ENCODE data around the gene KIAA0753. TPM values are rescaled to one million over a fixed set of nuclear protein-coding genes. Genes with fewer than 3 reads are reported as not detected.

The KIAA0753 gene
- total and polyA plus RNA-seq, 10 of the 15 experiments (the other 5 are each of a cell fraction or from before 2014, with no cell fraction given) = 2.2 to 15.2 (median 7.7) TPM

- no peak overlapping the region for H3K27ac ChIP-seq (ENCODE audit: control insufficient read depth, insufficient read depth)
- WGBS (ENCODE audit: insufficient coverage, insufficient replicate concordance, low lambda C conversion rate, missing lambda C conversion rate) = 94% methylated on average over 45 of the region's 46 CpGs
- TF ChIP-seq ETV6 (conservative IDR thresholded peaks at IDR 0.05 in 1 of 2, IDR thresholded peaks at IDR 0.05 in 1 of 2; ENCODE audit: borderline replicate concordance in 1 of 2, low read depth in 1 of 2) (no peak), MTA2 (IDR thresholded peaks at IDR 0.05; ENCODE audit: low read depth) (no peak), SIN3A (IDR thresholded peaks at IDR 0.05; ENCODE audit: low read depth, low read length) (no peak), IKZF1 (conservative IDR thresholded peaks at IDR 0.05) (no peak), NFYA (IDR thresholded peaks at IDR 0.05; ENCODE audit: borderline replicate concordance, low read depth, low read length) (no peak)
- no peak overlapping the region for H2AFZ ChIP-seq (ENCODE audit: control insufficient read depth, low read depth, low read length)
- no peak overlapping the region for H3K4me2 ChIP-seq (ENCODE audit: control insufficient read depth, insufficient read depth)
- DNase-seq (ENCODE audit: low read depth, low spot score) = no peak
- SMC1A ChIA-PET (ENCODE audit: uncharacterized antibody, unreplicated experiment) = no interaction called here
- FAIRE-seq = peak; percentile 13
- no peak for ATAC-seq
- H3K36me3 ChIP-seq (ENCODE audit: control insufficient read depth in 2 of 2, insufficient read depth in 2 of 2, low read length in 1 of 2) = no peaks in the 10 kb centered on the region
- no peak overlapping the region for H3K4me3 ChIP-seq
- H3K79me2 ChIP-seq (ENCODE audit: control insufficient read depth, insufficient read depth, low read length) = peaks cover 8% of the 10 kb centered on the region
- intact Hi-C loops (cut with micrococcal nuclease; ENCODE audit: unreplicated experiment) = no loop called here
- POLR2A ChIA-PET = interaction anchor here (0.5 kb wide), 1 partner anchor 17 kb away, joined by 3 read pairs; no protein-coding TSS in a partner anchor
- BruUV-seq (replicated peaks) = no TSS peak
- in situ Hi-C loops (cut with MboI) = loop anchor here (5.0 kb wide), 1 partner anchor 357 kb away; the partner anchor contains the start of gene RNASEK
- RAD21 ChIA-PET (ENCODE audit: unreplicated experiment) = no interaction called here
- H4K20me1 ChIP-seq (ENCODE audit: control insufficient read depth, insufficient read depth) = no peaks in the 10 kb centered on the region
- H3K9ac ChIP-seq (ENCODE audit: control insufficient read depth, insufficient read depth, low read length) = no peak overlapping the region
- CTCF ChIA-PET = no interaction called here
- H3K9me3 ChIP-seq (replicated peaks; ENCODE audit: control insufficient read depth, insufficient read depth, low read length) = no peaks in the 10 kb centered on the region
- peaks cover 16% of the 10 kb centered on the region for H3K4me1 ChIP-seq (ENCODE audit: control insufficient read depth, insufficient read depth, low read length)
- no peaks in the 10 kb centered on the region for H3K27me3 ChIP-seq (replicated peaks in 1 of 2; ENCODE audit: control insufficient read depth in 2 of 2, insufficient read depth in 2 of 2, low read length in 1 of 2)
These were observed 14.6 kb upstream of the KIAA0753 start for GRCh38 chr17:6654841-6655731.
